HCT116 (cell line): Measurements from ENCODE around the gene KCNG1. TPM values are rescaled to one million over a fixed set of nuclear protein-coding genes. Genes with fewer than 3 reads are reported as not detected.

Source experiments
- ATAC-seq: fragments of 200-7000 bp; cut with Tn5 transposase; 2 replicates; pipeline ENCODE4 v1.9.1; 2020; ENCODE audit warnings: mild to moderate bottlenecking, moderate library complexity
- BruUV-seq: library from RNA; stranded (reverse); fragments of 400-500 nt; replicated peaks from 2 replicates; lab custom pipeline; 2021; lab: Mats Ljungman, UMichigan
- CTCF ChIA-PET: fragments of 300-600 bp; sonication (Branson Sonifier 250); formaldehyde crosslinking; loops from one replicate; lab custom pipeline; 2021; ENCODE audit warnings: antibody characterized with exemption; lab: Charles Lee
- POLR2A ChIA-PET: fragments of 300-600, 350-600 bp; sonication (Branson Sonifier 250); formaldehyde crosslinking; loops from one replicate; lab custom pipeline; 2021; ENCODE audit warnings: antibody characterized with exemption; lab: Charles Lee
- RAD21 ChIA-PET, 2 experiments: fragments of 300-600 bp; sonication (Branson Sonifier 250); formaldehyde crosslinking; loops; one replicate each; lab custom pipeline; 2023; ENCODE audit warnings: low total read pairs in 2 of 2; ENCODE audit not compliant: uncharacterized antibody in 2 of 2, unreplicated experiment in 2 of 2, low non-redundant PET in 1 of 2; lab: Charles Lee
- DNase-seq: peaks from one replicate; pipeline ENCODE4 v3.0.0-alpha.2; 2010; ENCODE audit warnings: low read depth, low spot score
- H2AFZ ChIP-seq: fragments of 200-600 bp; shearing (Covaris generic), sonication (generic); 2 replicates; pipeline ENCODE4 v1.6.1; 2017; ENCODE audit warnings: low read depth, mixed run types, mixed read lengths, antibody characterized with exemption, low read length; ENCODE audit not compliant: poor library complexity, severe bottlenecking
- H3K27ac ChIP-seq: 2 replicates; pipeline ENCODE4 v1.5.1; 2012; ENCODE audit warnings: low read depth, low read length
- H3K27me3 ChIP-seq: fragments of 200-600 bp; sonication (generic); 2 replicates; pipeline ENCODE4 v1.6.1; 2016; ENCODE audit warnings: mixed run types, low read length, mixed read lengths; ENCODE audit not compliant: insufficient read depth
- H3K36me3 ChIP-seq, 2 experiments: fragments of 200-500 bp in 1 of 2; fragments of 200-600 bp in 1 of 2; sonication (Bioruptor generic) in 1 of 2; sonication (generic) in 1 of 2; 2 replicates each; pipeline versions ENCODE4 v1.5.1 to v1.6.1; 2014 to 2016; ENCODE audit warnings: low read length in 2 of 2, inconsistent platforms in 1 of 2, mixed read lengths in 1 of 2, mixed run types in 1 of 2; ENCODE audit not compliant: insufficient read depth in 2 of 2, control insufficient read depth in 1 of 2
- H3K4me1 ChIP-seq, 2 experiments: fragments of 200-600 bp in 1 of 2; sonication (generic) in 1 of 2; 2 replicates each; pipeline versions ENCODE4 v1.5.1 to v1.6.1; 2012 to 2017; ENCODE audit warnings: low read length in 2 of 2, inconsistent platforms in 1 of 2, mild to moderate bottlenecking in 1 of 2, mixed read lengths in 1 of 2, mixed run types in 1 of 2, moderate library complexity in 1 of 2; ENCODE audit not compliant: insufficient read depth in 2 of 2, control insufficient read depth in 1 of 2
- H3K4me2 ChIP-seq: fragments of 200-600 bp; sonication (generic); 2 replicates; pipeline ENCODE4 v1.6.1; 2017; ENCODE audit warnings: mixed run types, low read length, mixed read lengths
- H3K4me3 ChIP-seq, 2 experiments: fragments of 200-600 bp in 1 of 2; sonication (generic) in 1 of 2; replicated peaks in 1 of 2; 2 replicates each; pipeline ENCODE4 v1.5.1; 2011 to 2016; ENCODE audit warnings: low read length in 2 of 2, control low read depth in 1 of 2, low read depth in 1 of 2, mild to moderate bottlenecking in 1 of 2, mixed read lengths in 1 of 2, mixed run types in 1 of 2
- H3K79me2 ChIP-seq: fragments of 200-600 bp; sonication (generic); 2 replicates; pipeline ENCODE4 v1.6.1; 2017; ENCODE audit warnings: mild to moderate bottlenecking, mixed run types, low read length, moderate library complexity, mixed read lengths; ENCODE audit not compliant: insufficient read depth
- H3K9ac ChIP-seq: fragments of 200-600 bp; sonication (generic); 2 replicates; pipeline ENCODE4 v1.6.1; 2016; ENCODE audit warnings: low read length, mixed read lengths
- H3K9me2 ChIP-seq: fragments of 200-600 bp; sonication (generic), shearing (Covaris generic); 2 replicates; pipeline ENCODE4 v1.6.1; 2017; ENCODE audit warnings: mixed run types, mild to moderate bottlenecking, moderate library complexity; ENCODE audit not compliant: insufficient read depth
- H3K9me3 ChIP-seq, 2 experiments: fragments of 200-500 bp in 1 of 2; fragments of 200-600 bp in 1 of 2; sonication (Bioruptor generic) in 1 of 2; sonication (generic) in 1 of 2; 2 replicates each; pipeline ENCODE4 v1.6.1; 2014 to 2017; ENCODE audit warnings: low read length in 2 of 2, mixed read lengths in 2 of 2, inconsistent platforms in 1 of 2, low read depth in 1 of 2, mild to moderate bottlenecking in 1 of 2, mixed run types in 1 of 2, moderate library complexity in 1 of 2; ENCODE audit not compliant: control insufficient read depth in 1 of 2, insufficient read depth in 1 of 2
- H4K20me1 ChIP-seq: fragments of 200-600 bp; sonication (generic), shearing (Covaris generic); 2 replicates; pipeline ENCODE4 v1.6.1; 2017; ENCODE audit warnings: mixed run types, mild to moderate bottlenecking, moderate library complexity; ENCODE audit not compliant: insufficient read depth
- ATF3 ChIP-seq: IDR thresholded peaks from 2 replicates; pipeline ENCODE4 v1.6.1; 2012
- CBX3 ChIP-seq: IDR thresholded peaks from 2 replicates; pipeline ENCODE4 v1.6.1; 2012; ENCODE audit warnings: low read depth
- CTCF ChIP-seq, 3 experiments: fragments of 200-600 bp in 1 of 3; sonication (generic) in 1 of 3; IDR thresholded peaks in 2 of 3; conservative IDR thresholded peaks in 1 of 3; 2 replicates each; pipeline ENCODE4 v1.5.1; 2012 to 2017; ENCODE audit warnings: low read depth in 2 of 3, low read length in 2 of 3, antibody characterized with exemption in 1 of 3, borderline replicate concordance in 1 of 3, control low read depth in 1 of 3, mild to moderate bottlenecking in 1 of 3, mixed read lengths in 1 of 3, mixed run types in 1 of 3, moderate library complexity in 1 of 3; ENCODE audit not compliant: insufficient read depth in 1 of 3
- EZH2 ChIP-seq: fragments of 200-600 bp; sonication (generic); IDR thresholded peaks from 2 replicates; pipeline ENCODE4 v1.6.1; 2017; ENCODE audit warnings: antibody characterized with exemption, mixed run types
- EZH2phosphoT487 ChIP-seq: fragments of 200-600 bp; IDR thresholded peaks from 2 replicates; pipeline ENCODE4 v1.6.1; 2018; ENCODE audit warnings: antibody characterized with exemption, borderline replicate concordance
- FOSL1 ChIP-seq: IDR thresholded peaks from 2 replicates; pipeline ENCODE4 v1.6.1; 2012; ENCODE audit warnings: low read depth
- JUND ChIP-seq: IDR thresholded peaks from 2 replicates; pipeline ENCODE4 v1.6.1; 2012
- MAX ChIP-seq: IDR thresholded peaks from 2 replicates; pipeline ENCODE4 v1.6.1; 2012
- POLR2A ChIP-seq: IDR thresholded peaks from 2 replicates; pipeline ENCODE4 v1.7.0; 2011; ENCODE audit warnings: borderline replicate concordance; ENCODE audit not compliant: insufficient read depth, insufficient read length; ENCODE audit errors: extremely low read depth
- POLR2AphosphoS5 ChIP-seq: IDR thresholded peaks from 2 replicates; pipeline ENCODE4 v1.6.1; 2011; ENCODE audit warnings: mild to moderate bottlenecking, low read depth, low read length, moderate library complexity
- RAD21 ChIP-seq: IDR thresholded peaks from 2 replicates; pipeline ENCODE4 v1.6.1; 2012; ENCODE audit warnings: low read depth, mild to moderate bottlenecking
- REST ChIP-seq: IDR thresholded peaks from 2 replicates; pipeline ENCODE4 v1.6.1; 2012; ENCODE audit warnings: low read depth
- SIN3A ChIP-seq: IDR thresholded peaks from 2 replicates; pipeline ENCODE4 v1.6.1; 2012; ENCODE audit warnings: low read depth
- SP1 ChIP-seq: IDR thresholded peaks from 2 replicates; pipeline ENCODE4 v1.6.1; 2012; ENCODE audit warnings: low read depth
- SRF ChIP-seq: IDR thresholded peaks from 2 replicates; pipeline ENCODE4 v1.6.1; 2012; ENCODE audit warnings: low read depth
- TCF7L2 ChIP-seq: IDR thresholded peaks from 2 replicates; pipeline ENCODE4 v1.7.0; 2011; ENCODE audit warnings: borderline replicate concordance, inconsistent platforms; ENCODE audit not compliant: insufficient read depth, insufficient read length; ENCODE audit errors: extremely low read depth
- YY1 ChIP-seq: IDR thresholded peaks from 2 replicates; pipeline ENCODE4 v1.6.1; 2011; ENCODE audit warnings: low read length, low read depth, moderate library complexity, mild to moderate bottlenecking; ENCODE audit not compliant: insufficient replicate concordance; ENCODE audit errors: extremely low read depth
- ZFX ChIP-seq: fragments of 450-650 bp; IDR thresholded peaks from 2 replicates; pipeline ENCODE4 v1.6.1; 2017
- ZNF274 ChIP-seq: fragments of 200-500 bp; sonication (Bioruptor generic); IDR thresholded peaks from 2 replicates; pipeline ENCODE4 v1.6.1; 2014; ENCODE audit warnings: mild to moderate bottlenecking, low read depth, low read length, inconsistent platforms
- intact Hi-C: fragments of 100-400 bp; cut with micrococcal nuclease; formaldehyde crosslinking; loops from 2 replicates; pipeline ENCODE4 v1.10.0; 2022
- total RNA-seq: library from RNA; stranded (reverse); gene quantifications from one replicate; pipeline ENCODE4 v1.2.1, GENCODE V29; 2021; ENCODE audit not compliant: unreplicated experiment

KCNG1 gene
- total RNA-seq, 1 experiment from 2014 or later, result 54.6 TPM

- no peaks in the 10 kb centered on the region for H3K9me2 ChIP-seq
- H3K9me3 ChIP-seq, result peaks cover 0 to 1% of the 10 kb centered on the region in 2 experiments; a peak in 1 of 4 replicates
- H3K79me2 ChIP-seq, result no peaks in the 10 kb centered on the region
- no peak overlapping the region for H3K27ac ChIP-seq
- no peak overlapping the region for H2AFZ ChIP-seq
- peaks cover 15 to 32% of the 10 kb centered on the region in 2 experiments for H3K4me1 ChIP-seq
- ATAC-seq (peak; percentile 66), DNase-seq (peak; percentile 49)
- RAD21 ChIA-PET, result no interaction called here
- H3K36me3 ChIP-seq, result no peaks in the 10 kb centered on the region
- H3K27me3 ChIP-seq, result 0 out of 2 replicates have a peak, but pooled peaks cover 5% of the 10 kb centered on the region
- CTCF ChIA-PET, result interaction anchor here (1.1 to 1.2 kb wide), 2 partner anchors 13 to 22 kb away, joined by 3 to 5 read pairs; no protein-coding TSS in a partner anchor
- POLR2A ChIA-PET, result interaction anchor here (1.0 kb wide), 1 partner anchor 9 kb away, joined by 3 read pairs; no protein-coding TSS in a partner anchor
- peak overlapping the region; percentile 46 for H3K4me2 ChIP-seq
- BruUV-seq, result no TSS peak
- no peak overlapping the region for H3K9ac ChIP-seq
- no peak overlapping the region for H3K4me3 ChIP-seq
- intact Hi-C loops, result no loop called here
- H4K20me1 ChIP-seq, result no peaks in the 10 kb centered on the region
- TF ChIP-seq RAD21 (no peak), ZNF274 (no peak), FOSL1 (peak; percentile 90), POLR2AphosphoS5 (peak; percentile 40; the same call in 1 of the 2 replicates), TCF7L2 (peak; percentile 88), POLR2A (no peak), EZH2 (no peak), MAX (peak; percentile 60), REST (no peak), ATF3 (no peak), SP1 (peak; percentile 64), SIN3A (no peak), YY1 (no peak), EZH2phosphoT487 (no peak), ZFX (no peak), CBX3 (peak; percentile 76; the same call in 1 of the 2 replicates), CTCF (IDR thresholded peaks at IDR 0.05 in 2 of 3, conservative IDR thresholded peaks at IDR 0.05 in 1 of 3; ENCODE audit: borderline replicate concordance in 1 of 3, insufficient read depth in 1 of 3, low read depth in 2 of 3, low read length in 2 of 3) (no peak), JUND (peak; percentile 73), SRF (no peak)
These were observed 14.1 kb upstream of the KCNG1 start for GRCh38 chr20:51036827-51037531.
